ENCODE measurements around the gene TXLNB.
A peak's percentile ranks its signal among the peaks of the same experiment; 100 is the strongest.
"Not testable (repeated sequence)": the region's sequence is repeated elsewhere in the genome, so short reads cannot be mapped to it uniquely, and the experiment has no call there.

The TXLNB gene

DNA sequence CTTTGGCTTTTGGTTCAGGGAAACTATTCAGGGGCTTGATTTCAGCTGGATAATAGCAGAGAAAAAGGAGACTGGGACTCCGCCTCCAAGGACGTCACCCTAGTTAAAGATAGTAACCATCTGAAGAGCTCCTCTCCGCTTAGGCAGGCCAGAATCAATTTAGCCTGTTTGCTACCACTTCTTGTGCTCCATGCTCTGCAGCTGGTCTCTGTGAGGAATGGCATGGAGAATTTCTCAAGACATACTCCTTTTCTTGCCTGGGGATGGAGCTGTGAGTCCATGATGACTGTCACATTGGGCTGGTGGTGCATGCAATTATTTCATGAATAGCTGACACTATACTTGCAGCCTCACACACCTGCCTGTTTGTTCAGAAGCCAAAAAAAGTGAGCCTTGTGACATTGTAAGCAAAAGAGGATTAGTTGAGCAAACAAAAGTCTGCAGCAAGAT, 61.4 kb downstream of the TXLNB start:
- no peak for DNase-seq

DNA sequence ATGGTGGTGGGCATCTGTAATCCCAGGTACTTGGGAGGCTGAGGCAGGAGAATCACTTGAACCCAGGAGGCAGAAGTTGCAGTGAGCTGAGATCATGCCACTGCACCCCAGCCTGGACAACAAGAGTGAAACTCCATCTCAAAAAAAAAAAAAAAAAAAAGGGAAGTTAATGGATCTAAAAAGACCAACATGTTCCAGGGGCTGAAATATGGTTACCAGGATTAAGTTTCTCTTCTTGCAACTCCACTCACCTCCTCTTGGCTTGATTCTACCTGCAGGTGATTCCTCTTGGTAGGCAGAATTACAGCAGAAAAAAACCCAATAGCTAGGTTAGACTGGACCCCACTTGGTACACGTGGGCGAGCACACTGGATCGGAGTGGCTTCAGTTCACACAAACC, 63.4 kb downstream of the TXLNB start:
- DNase-seq, result not testable (repeated sequence)

DNA sequence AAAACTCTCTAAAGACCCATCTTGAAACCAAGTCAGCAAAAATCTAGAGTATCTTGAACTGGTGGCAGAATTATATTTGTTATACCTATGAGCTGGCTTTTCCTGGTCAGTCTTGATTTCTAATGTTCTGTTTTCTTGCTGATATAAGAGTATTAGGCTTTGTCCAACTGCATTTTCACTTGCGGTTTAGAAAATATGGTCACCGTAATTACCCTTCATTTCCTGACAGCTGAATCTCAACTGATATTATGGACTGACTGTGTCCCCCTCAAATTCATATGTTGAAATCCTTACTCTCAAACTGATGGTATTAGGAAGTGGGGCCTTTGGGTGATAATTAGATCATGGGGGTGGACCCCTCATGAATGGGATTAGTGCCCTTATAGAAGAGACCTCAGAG, 72.1 kb downstream of the TXLNB start:
- no peak for DNase-seq

DNA sequence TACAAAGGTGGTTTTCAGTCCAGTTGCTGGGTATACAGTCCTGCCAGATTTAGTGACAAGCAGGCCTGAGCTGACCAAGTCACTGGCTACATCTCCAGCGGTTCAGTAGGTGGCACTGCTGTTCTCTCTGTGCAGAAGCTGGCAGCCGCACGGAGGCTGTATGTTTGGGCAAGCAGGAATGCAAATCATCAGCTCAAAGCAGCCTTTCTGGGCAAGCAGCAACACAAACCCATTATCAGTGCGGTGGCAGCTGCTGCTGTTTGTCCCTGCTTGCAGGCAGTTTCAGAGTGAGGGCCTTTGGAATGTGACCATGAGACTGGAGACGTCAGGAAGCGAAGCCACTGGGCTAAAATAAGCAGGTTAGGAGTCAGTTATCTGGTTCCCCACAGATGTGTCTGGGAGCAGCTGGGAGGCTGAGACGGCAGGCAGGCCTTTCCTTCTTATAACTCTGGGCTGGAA, 72.5 kb downstream of the TXLNB start:
- peak; percentile 78 for DNase-seq

DNA sequence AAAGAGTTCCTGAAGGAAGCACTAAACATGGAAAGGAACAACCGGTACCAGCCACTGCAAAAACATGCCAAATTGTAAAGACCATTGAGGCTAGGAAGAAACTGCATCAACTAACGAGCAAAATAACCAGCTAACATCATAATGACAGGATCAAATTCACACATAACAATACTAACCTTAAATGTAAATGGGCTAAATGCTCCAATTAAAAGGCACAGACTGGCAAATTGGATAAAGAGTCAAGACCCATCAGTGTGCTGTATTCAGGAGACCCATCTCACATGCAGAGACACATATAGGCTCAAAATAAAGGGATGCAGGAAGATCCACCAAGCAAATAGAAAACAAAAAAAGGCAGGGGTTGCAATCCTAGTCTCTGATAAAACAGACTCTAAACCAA, 79.3 kb downstream of the TXLNB start:
- not testable (repeated sequence) for DNase-seq

DNA sequence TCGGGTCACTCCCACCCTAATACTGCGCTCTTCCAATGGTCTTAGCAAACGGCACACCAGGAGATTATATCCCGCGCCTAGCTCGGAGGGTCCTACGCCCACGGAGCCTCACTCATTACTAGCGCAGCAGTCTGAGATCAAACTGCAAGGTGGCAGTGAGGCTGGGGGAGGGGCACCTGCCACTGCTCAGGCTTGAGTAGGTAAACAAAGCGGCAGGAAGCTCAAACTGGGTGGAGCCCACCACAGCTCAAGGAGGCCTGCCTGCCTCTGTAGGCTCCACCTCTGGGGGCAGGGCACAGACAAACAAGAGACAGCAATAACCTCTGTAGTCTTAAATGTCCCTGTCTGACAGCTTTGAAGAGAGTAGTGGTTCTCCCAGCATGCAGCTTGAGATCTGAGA, 81.0 kb downstream of the TXLNB start:
- not testable (repeated sequence) for DNase-seq

DNA sequence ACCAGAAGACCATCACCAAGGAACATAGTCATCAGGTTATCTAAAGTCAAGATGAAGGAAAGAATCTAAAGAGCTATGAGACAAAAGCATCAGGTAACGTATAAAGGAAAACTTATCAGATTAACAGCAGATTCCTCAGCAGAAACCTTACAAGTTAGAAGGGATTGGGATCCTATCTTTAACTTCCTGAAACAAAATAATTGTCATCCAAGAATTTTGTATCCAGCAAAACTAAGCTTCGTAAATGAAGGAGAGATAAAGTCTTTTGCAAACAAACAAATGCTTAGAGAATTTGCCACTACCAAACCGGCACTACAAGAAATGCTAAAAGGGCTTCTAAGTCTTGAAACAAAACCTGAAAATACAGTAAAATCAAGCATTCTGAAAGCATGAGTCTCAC, 86.0 kb downstream of the TXLNB start:
- no peak for DNase-seq

DNA sequence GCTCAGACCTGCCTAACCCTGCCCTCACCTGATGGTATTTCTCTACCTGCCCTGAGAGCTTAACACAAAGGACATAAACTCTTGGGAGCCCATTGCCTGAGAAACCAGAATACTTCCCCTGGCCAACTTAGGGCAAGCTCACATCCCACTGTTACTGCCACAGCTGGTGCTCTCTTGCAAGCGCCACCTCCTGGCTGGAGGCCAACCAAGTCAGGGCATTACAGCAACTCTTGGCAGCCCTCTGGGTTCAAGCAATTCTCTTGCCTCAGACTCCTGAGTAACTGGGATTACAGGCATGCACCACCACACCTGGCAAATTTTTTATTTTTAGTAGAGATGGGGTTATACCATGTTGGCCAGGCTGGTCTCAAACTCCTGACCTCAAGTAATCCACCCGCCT, 86.8 kb downstream of the TXLNB start:
- DNase-seq, result no peak

DNA sequence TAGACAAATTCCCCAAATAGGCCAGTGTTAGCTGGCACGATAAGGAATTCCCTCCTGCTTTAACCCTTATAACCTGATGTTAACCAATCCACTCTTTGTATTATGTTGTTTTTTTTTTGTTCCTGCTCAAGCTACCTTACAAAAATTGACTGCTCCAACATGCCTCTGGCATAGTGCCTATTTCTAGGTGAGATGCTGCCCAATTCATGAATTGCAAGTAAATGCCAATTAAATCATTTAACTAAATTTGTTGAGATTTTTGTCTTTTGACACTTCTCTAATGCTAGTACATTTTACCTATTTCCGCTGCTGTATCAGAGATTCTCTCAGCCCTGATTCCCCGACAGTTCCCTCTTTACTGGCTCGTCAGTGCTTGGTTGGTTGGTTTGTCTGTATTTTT, 90.4 kb downstream of the TXLNB start:
- no peak for DNase-seq

DNA sequence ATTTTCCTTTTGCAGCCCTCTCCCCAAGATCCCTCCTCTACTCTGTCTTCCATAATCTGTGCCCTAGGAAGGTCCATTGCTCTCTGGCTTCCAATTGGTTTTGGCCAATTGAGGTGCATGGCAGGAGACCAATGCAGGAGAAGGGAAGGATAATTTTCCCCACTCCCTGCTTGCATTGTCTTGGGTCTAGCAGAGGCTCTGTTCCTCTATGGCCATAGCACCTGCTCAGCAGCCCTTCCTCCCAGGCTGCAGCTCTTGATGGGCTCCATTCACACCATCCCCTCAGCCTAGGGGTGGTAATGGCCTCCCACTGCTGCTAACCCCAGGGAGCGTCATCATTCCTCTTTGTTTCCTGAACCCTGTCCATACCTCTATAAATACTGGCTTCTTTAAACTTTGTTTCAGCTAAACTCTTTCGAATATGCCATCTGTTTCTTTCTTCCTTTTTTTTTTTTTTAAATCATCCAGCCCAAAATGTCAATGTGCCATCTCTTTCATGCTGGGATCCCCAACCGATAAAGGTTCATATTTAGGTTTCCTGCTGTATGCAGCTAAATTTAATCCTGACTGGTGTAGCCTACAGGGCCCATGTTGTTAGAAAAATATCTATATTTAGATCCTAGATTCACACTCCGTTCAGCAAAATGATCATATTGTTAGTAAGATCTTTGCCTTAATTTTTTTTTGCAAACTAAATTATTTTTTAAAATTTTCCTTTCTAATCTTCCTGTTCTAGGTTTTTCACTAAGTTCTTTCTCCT, 93.1 kb downstream of the TXLNB start:
- no peak for DNase-seq

DNA sequence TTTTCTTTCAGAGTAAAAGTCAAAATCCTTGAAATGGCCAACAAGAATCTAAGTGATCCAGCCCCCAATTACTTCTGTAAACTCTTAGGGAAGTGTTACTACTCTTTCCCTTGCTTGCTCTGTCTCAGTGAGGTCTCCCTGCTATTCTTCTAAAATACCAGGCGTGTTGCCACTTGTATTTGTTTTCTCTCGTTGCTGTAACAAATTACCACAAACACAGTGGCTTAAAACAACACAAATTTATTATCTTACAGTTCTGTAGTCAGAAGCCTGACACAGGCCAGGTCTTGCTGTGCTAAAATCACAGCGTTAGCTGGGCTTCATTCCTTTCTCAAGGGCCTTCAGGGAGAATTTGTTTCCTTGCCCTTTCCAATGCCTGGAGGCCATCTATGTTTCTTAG, 97.1 kb downstream of the TXLNB start:
- DNase-seq, result no peak

Measured in CD4-positive, alpha-beta T cell treated with Interferon gamma for 1 hour (primary cell).